H1 (cell line): ENCODE data around the gene NOSIP. TPM values are rescaled to one million over a fixed set of nuclear protein-coding genes. Genes with fewer than 3 reads are reported as not detected.

Experiments
- EZH2 ChIP-seq: fragments of 200-600 bp; sonication (generic); IDR thresholded peaks from 2 replicates; pipeline ENCODE4 v1.7.1; 2012; ENCODE audit warnings: low read depth, mild to moderate bottlenecking, moderate library complexity, low read length, inconsistent platforms; ENCODE audit not compliant: severe bottlenecking
- KDM5A ChIP-seq: fragments of 200-600 bp; IDR thresholded peaks from 2 replicates; pipeline ENCODE4 v1.7.1; 2012; ENCODE audit warnings: mild to moderate bottlenecking, low read length, inconsistent platforms, mixed read lengths
- POLR2AphosphoS5 ChIP-seq: IDR thresholded peaks from 2 replicates; pipeline ENCODE4 v1.6.1; 2011; ENCODE audit warnings: low read depth, low read length
- RFX5 ChIP-seq: IDR thresholded peaks from 2 replicates; pipeline ENCODE4 v1.6.1; 2011; ENCODE audit warnings: low read depth, low read length, improper control_type of control experiment, borderline replicate concordance
- SIN3A ChIP-seq, 2 experiments: IDR thresholded peaks in 1 of 2; conservative IDR thresholded peaks in 1 of 2; 2 replicates each; pipeline ENCODE4 v1.6.1; 2011 to 2012; ENCODE audit warnings: low read length in 2 of 2, improper control_type of control experiment in 1 of 2, low read depth in 1 of 2, mild to moderate bottlenecking in 1 of 2
- SP1 ChIP-seq: IDR thresholded peaks from 2 replicates; pipeline ENCODE4 v1.6.1; 2011; ENCODE audit warnings: low read depth, low read length
- TEAD4 ChIP-seq: IDR thresholded peaks from 2 replicates; pipeline ENCODE4 v1.6.1; 2012; ENCODE audit warnings: low read depth, low read length, inconsistent platforms, mixed read lengths
- polyA plus RNA-seq, 7 experiments: library from polyadenylated mRNA; depleted of rRNA in 3 of 7; stranded (reverse) in 5 of 7; unstranded in 2 of 7; fragments of >200 nt in 5 of 7; fragments of 200-250 nt in 2 of 7; gene quantifications; 1 replicate in 5 of 7; 2 replicates in 1 of 7; 4 replicates in 1 of 7; pipeline versions ENCODE4 v1.2.1 to v1.2.3, GENCODE V29; 2011 to 2013; ENCODE audit warnings: missing spikeins in 2 of 7, mixed read lengths in 2 of 7
- total RNA-seq: library from RNA; stranded (reverse); fragmentation: NEBNext Ultra II Directional; extraction: Animal tissue kit (Norgen Biotek cat#: 25700); gene quantifications from 2 replicates; pipeline ENCODE4 v1.2.1, GENCODE V29; 2021
- TF ChIP-seq, protein P1 (sequence below): fragments of 300-600 bp; sonication (generic); IDR thresholded peaks from 2 replicates; pipeline ENCODE4 v1.7.1; 2012; ENCODE audit warnings: low read length, moderate library complexity, mild to moderate bottlenecking, inconsistent platforms; ENCODE audit not compliant: insufficient replicate concordance
- TF ChIP-seq, protein P2 (sequence below), 3 experiments: IDR thresholded peaks; 1 replicate in 2 of 3; 2 replicates in 1 of 3; pipeline versions ENCODE4 v1.5.1 to v1.6.1; 2011; ENCODE audit warnings: low read length in 3 of 3, mild to moderate bottlenecking in 3 of 3, inconsistent platforms in 2 of 3, low read depth in 1 of 3, moderate library complexity in 1 of 3; ENCODE audit not compliant: insufficient read depth in 1 of 3; ENCODE audit errors: control extremely low read depth in 1 of 3

NOSIP gene
- total and polyA plus RNA-seq, 2 of the 8 experiments (the other 6 are each of a cell fraction or from before 2014, with no cell fraction given) = 85.1 to 192 TPM

DNA sequence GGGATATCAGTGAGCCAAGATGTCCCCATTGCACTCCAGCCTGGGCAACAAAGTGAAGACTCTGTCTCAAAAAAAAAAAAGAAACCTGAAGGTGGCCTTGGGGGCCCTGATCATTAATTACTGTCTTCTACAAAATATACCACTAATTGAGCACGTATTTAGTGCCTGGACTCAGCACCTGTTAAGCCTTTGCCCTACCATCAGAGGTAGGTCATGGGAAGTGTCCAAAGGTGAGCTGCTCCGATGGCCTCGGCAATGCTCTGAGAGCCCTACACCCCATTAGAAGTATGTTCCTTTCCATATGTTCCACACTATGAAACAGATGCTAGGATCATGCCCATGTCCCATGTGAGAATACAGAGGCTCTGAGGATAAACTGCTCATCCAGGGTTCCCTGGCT is 20.9 kb downstream of the NOSIP start (continued):
- TF ChIP-seq, protein P1, sequence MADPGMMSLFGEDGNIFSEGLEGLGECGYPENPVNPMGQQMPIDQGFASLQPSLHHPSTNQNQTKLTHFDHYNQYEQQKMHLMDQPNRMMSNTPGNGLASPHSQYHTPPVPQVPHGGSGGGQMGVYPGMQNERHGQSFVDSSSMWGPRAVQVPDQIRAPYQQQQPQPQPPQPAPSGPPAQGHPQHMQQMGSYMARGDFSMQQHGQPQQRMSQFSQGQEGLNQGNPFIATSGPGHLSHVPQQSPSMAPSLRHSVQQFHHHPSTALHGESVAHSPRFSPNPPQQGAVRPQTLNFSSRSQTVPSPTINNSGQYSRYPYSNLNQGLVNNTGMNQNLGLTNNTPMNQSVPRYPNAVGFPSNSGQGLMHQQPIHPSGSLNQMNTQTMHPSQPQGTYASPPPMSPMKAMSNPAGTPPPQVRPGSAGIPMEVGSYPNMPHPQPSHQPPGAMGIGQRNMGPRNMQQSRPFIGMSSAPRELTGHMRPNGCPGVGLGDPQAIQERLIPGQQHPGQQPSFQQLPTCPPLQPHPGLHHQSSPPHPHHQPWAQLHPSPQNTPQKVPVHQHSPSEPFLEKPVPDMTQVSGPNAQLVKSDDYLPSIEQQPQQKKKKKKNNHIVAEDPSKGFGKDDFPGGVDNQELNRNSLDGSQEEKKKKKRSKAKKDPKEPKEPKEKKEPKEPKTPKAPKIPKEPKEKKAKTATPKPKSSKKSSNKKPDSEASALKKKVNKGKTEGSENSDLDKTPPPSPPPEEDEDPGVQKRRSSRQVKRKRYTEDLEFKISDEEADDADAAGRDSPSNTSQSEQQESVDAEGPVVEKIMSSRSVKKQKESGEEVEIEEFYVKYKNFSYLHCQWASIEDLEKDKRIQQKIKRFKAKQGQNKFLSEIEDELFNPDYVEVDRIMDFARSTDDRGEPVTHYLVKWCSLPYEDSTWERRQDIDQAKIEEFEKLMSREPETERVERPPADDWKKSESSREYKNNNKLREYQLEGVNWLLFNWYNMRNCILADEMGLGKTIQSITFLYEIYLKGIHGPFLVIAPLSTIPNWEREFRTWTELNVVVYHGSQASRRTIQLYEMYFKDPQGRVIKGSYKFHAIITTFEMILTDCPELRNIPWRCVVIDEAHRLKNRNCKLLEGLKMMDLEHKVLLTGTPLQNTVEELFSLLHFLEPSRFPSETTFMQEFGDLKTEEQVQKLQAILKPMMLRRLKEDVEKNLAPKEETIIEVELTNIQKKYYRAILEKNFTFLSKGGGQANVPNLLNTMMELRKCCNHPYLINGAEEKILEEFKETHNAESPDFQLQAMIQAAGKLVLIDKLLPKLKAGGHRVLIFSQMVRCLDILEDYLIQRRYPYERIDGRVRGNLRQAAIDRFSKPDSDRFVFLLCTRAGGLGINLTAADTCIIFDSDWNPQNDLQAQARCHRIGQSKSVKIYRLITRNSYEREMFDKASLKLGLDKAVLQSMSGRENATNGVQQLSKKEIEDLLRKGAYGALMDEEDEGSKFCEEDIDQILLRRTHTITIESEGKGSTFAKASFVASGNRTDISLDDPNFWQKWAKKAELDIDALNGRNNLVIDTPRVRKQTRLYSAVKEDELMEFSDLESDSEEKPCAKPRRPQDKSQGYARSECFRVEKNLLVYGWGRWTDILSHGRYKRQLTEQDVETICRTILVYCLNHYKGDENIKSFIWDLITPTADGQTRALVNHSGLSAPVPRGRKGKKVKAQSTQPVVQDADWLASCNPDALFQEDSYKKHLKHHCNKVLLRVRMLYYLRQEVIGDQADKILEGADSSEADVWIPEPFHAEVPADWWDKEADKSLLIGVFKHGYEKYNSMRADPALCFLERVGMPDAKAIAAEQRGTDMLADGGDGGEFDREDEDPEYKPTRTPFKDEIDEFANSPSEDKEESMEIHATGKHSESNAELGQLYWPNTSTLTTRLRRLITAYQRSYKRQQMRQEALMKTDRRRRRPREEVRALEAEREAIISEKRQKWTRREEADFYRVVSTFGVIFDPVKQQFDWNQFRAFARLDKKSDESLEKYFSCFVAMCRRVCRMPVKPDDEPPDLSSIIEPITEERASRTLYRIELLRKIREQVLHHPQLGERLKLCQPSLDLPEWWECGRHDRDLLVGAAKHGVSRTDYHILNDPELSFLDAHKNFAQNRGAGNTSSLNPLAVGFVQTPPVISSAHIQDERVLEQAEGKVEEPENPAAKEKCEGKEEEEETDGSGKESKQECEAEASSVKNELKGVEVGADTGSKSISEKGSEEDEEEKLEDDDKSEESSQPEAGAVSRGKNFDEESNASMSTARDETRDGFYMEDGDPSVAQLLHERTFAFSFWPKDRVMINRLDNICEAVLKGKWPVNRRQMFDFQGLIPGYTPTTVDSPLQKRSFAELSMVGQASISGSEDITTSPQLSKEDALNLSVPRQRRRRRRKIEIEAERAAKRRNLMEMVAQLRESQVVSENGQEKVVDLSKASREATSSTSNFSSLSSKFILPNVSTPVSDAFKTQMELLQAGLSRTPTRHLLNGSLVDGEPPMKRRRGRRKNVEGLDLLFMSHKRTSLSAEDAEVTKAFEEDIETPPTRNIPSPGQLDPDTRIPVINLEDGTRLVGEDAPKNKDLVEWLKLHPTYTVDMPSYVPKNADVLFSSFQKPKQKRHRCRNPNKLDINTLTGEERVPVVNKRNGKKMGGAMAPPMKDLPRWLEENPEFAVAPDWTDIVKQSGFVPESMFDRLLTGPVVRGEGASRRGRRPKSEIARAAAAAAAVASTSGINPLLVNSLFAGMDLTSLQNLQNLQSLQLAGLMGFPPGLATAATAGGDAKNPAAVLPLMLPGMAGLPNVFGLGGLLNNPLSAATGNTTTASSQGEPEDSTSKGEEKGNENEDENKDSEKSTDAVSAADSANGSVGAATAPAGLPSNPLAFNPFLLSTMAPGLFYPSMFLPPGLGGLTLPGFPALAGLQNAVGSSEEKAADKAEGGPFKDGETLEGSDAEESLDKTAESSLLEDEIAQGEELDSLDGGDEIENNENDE = no peak
- TF ChIP-seq POLR2AphosphoS5 (no peak), EZH2 (no peak), SIN3A (conservative IDR thresholded peaks at IDR 0.05 in 1 of 2, IDR thresholded peaks at IDR 0.05 in 1 of 2; ENCODE audit: low read depth in 1 of 2, low read length in 2 of 2) (no peak), TEAD4 (no peak), RFX5 (no peak), KDM5A (no peak), SP1 (no peak)
- TF ChIP-seq, protein P2, sequence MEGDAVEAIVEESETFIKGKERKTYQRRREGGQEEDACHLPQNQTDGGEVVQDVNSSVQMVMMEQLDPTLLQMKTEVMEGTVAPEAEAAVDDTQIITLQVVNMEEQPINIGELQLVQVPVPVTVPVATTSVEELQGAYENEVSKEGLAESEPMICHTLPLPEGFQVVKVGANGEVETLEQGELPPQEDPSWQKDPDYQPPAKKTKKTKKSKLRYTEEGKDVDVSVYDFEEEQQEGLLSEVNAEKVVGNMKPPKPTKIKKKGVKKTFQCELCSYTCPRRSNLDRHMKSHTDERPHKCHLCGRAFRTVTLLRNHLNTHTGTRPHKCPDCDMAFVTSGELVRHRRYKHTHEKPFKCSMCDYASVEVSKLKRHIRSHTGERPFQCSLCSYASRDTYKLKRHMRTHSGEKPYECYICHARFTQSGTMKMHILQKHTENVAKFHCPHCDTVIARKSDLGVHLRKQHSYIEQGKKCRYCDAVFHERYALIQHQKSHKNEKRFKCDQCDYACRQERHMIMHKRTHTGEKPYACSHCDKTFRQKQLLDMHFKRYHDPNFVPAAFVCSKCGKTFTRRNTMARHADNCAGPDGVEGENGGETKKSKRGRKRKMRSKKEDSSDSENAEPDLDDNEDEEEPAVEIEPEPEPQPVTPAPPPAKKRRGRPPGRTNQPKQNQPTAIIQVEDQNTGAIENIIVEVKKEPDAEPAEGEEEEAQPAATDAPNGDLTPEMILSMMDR (IDR thresholded peaks at IDR 0.05; ENCODE audit: control extremely low read depth in 1 of 3, insufficient read depth in 1 of 3, low read depth in 1 of 3, low read length in 3 of 3) = no peak
